Mucosa of descending colon (tissue), 3 donors: ENCODE data around the gene IFT20. TPM values are rescaled to one million over a fixed set of nuclear protein-coding genes. Genes with fewer than 3 reads are reported as not detected.

Source experiments
- ATAC-seq: fragments of 200-7000 bp; cut with Tn5 transposase; one replicate; pipeline ENCODE4 v1.9.1; 2020; ENCODE audit warnings: mild to moderate bottlenecking, moderate library complexity
- DNase-seq, 3 donors: peaks; one replicate each; pipeline ENCODE4 v3.0.0-alpha.2; 2020
- H3K36me3 ChIP-seq: fragments of 200-600 bp; one replicate; pipeline ENCODE4 v1.8.0; 2021; ENCODE audit warnings: low read depth, mild to moderate bottlenecking
- H3K4me1 ChIP-seq: fragments of 200-600 bp; one replicate; pipeline ENCODE4 v1.8.0; 2021; ENCODE audit warnings: low read depth, mild to moderate bottlenecking
- H3K4me3 ChIP-seq: fragments of 200-600 bp; one replicate; pipeline ENCODE4 v1.8.0; 2021; ENCODE audit warnings: mild to moderate bottlenecking
- H3K9me3 ChIP-seq: fragments of 200-600 bp; one replicate; pipeline ENCODE4 v1.8.0; 2021; ENCODE audit warnings: mild to moderate bottlenecking
- CTCF ChIP-seq: fragments of 200-600 bp; IDR thresholded peaks from one replicate; pipeline ENCODE4 v1.8.0; 2022; ENCODE audit warnings: antibody characterized with exemption, mild to moderate bottlenecking
- intact Hi-C, 2 donors: fragments of 100-400 bp; cut with DNase I in 1 of 2; cut with micrococcal nuclease in 1 of 2; formaldehyde crosslinking; loops; one replicate each; pipeline versions ENCODE4 v1.11.0 to v1.11.1; 2022; cut with DNase I, micrococcal nuclease
- long read RNA-seq, 2 donors: library from polyadenylated mRNA; unstranded; transcript quantifications; one replicate each; pipeline ENCODE4 v2.0.0, GENCODE V29; 2019 to 2021
- total RNA-seq, 3 donors: library from RNA; stranded (reverse); fragmentation: NEBNext Ultra II Directional in 2 of 3; extraction: Animal tissue kit (Norgen Biotek cat#: 25700) in 2 of 3; gene quantifications; one replicate each; pipeline versions ENCODE4 v1.2.1 to v1.2.4, GENCODE V29; 2021 to 2023
- donor health status: DM: no; HTN: no; CAD: no; lungs with moderate emphysema.
- donor health status: DM: no; HTN: no; CAD: no.
- donor health status: DM: no; HTN: yes; CAD: no.

Gene IFT20
- total RNA-seq = 10 to 100 TPM; 23.6 to 44.1 (median 28.0) TPM
- long read RNA-seq, donor 1, transcript IFT20-203 (5 exons, 825 nt) = major isoform, 8 of 16 reads
- long read RNA-seq, donor 1, partial matches to known transcripts = 2 of 16 reads
- long read RNA-seq, donor 1, other reads (novel, unspliced or antisense) = 0 of 16 reads
- long read RNA-seq, donor 2, transcript IFT20-203 (5 exons, 825 nt) = major isoform, 9 of 19 reads
- long read RNA-seq, donor 2, transcript IFT20-214 (6 exons, 1,071 nt) = minor isoform, 5 of 19 reads
- long read RNA-seq, donor 2, partial matches to known transcripts = 2 of 19 reads
- long read RNA-seq, donor 2, other reads (novel, unspliced or antisense) = 0 of 19 reads

GRCh38 chr17:28335201-28335958, at the start of gene IFT20, which contains the start of gene TNFAIP1:
TSS of gene IFT20 (minus strand) at chr17:28335472. CDS start at chr17:28331985, 3,487 bp downstream.
TSS of gene TNFAIP1 (plus strand) at chr17:28335761. CDS start at chr17:28339522, 3,761 bp downstream.
- ATAC-seq (peak; percentile 97), DNase-seq (peak; percentile 97 to 100 (median 98))
- peaks cover 23% of the 10 kb centered on the region for H3K4me1 ChIP-seq
- peak within 1 kb of the TSS; percentile 84 for H3K4me3 ChIP-seq
- peaks cover 4% of the 10 kb centered on the region for H3K36me3 ChIP-seq
- intact Hi-C loops = no loop called here
- no peak for TF ChIP-seq CTCF
- H3K9me3 ChIP-seq = no peaks in the 10 kb centered on the region

GRCh38 chr17:28385037-28385400, 49.7 kb upstream of the IFT20 start:
- intact Hi-C loops = no loop called here
- Histone ChIP-seq H3K9me3 (no peaks in the 10 kb centered on the region), H3K36me3 (no peaks in the 10 kb centered on the region), H3K4me1 (peaks cover 2% of the 10 kb centered on the region), H3K4me3 (peak overlapping the region; percentile 15)
- DNase-seq = peak; percentile 41 to 73 (median 72)
- peak; percentile 68 for ATAC-seq
- no peak for TF ChIP-seq CTCF

- intact Hi-C loops = no loop called here
- Histone ChIP-seq H3K4me1 (peaks cover 2% of the 10 kb centered on the region), H3K36me3 (no peaks in the 10 kb centered on the region), H3K4me3 (peak overlapping the region; percentile 15), H3K9me3 (no peaks in the 10 kb centered on the region)
- no peak for TF ChIP-seq CTCF
- ATAC-seq (peak; percentile 94), DNase-seq (peak; percentile 83 to 89 (median 88))
Observed at GRCh38 chr17:28384281-28385036, 49.2 kb upstream of the IFT20 start.

- ATAC-seq (peak; percentile 45), DNase-seq (peak in 2 of 3 donors; percentile 59 to 65)
- TF ChIP-seq CTCF = no peak
- H3K9me3 ChIP-seq = no peaks in the 10 kb centered on the region
- H3K4me3 ChIP-seq = no peak overlapping the region
- intact Hi-C loops = no loop called here
- H3K4me1 ChIP-seq = peaks cover 2% of the 10 kb centered on the region
- H3K36me3 ChIP-seq = no peaks in the 10 kb centered on the region
Observed at GRCh38 chr17:28381141-28381825, 46.0 kb upstream of the IFT20 start.
